Hypothalamus (tissue), 51 donors: ENCODE measurements around the gene MCTP1.
"Not testable (repeated sequence)": the region's sequence is repeated elsewhere in the genome, so short reads cannot be mapped to it uniquely, and the experiment has no call there.

Source experiments
- DNase-seq, 51 donors: peaks; one replicate each; lab custom pipeline; 2025; lab: John Stamatoyannopoulos, UW

MCTP1 gene

GRCh38 chr5:95043648-95044047 is 241.2 kb downstream of the MCTP1 start:
- no peak for DNase-seq

GRCh38 chr5:95043234-95043633 is 241.7 kb downstream of the MCTP1 start:
- no peak for DNase-seq

DNA sequence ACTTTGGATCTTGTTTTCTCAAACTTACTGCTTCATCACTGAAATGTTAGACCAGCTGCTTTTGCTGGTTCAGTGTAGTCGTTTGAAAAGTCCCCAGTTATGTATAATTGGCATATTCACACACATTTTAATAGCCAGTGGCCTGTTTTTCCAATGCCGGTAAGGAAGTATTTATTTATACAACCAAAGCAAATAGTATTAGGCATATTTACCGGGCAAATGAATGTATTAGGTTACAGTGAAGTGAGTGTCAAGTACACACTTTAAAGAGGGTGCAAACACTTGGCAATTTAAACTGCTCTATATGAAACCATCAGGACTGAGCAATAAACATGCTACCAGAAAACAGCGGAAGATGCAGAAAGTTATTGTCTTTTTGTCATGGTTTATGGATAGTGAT is 242.9 kb downstream of the MCTP1 start:
- DNase-seq, result no peak

- DNase-seq, result no peak
These were observed 248.8 kb downstream of the MCTP1 start for GRCh38 chr5:95035891-95036685.

GRCh38 chr5:95032801-95033200 is 252.1 kb downstream of the MCTP1 start:
- no peak for DNase-seq

GRCh38 chr5:95029569-95030366 is 255.1 kb downstream of the MCTP1 start:
- DNase-seq, result no peak

DNA sequence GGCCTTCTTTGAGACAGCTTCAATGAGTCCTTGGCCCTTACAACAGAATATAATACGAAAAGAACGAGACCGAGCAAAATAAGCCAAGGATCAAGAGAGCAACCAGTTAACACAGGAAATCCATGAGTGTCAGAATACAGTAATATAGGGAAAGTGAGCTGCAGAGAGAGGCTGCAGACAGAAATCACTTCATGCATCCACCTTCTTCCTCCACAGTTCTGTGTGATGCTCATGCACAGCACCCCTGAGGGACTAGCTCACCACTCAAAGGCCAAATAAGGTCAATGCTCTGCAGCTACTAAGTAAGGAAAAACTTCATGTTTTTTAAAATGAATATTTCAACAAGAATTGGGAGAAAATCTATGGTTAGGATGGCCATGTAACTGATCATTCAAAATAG is 257.1 kb downstream of the MCTP1 start:
- DNase-seq, result no peak

DNA sequence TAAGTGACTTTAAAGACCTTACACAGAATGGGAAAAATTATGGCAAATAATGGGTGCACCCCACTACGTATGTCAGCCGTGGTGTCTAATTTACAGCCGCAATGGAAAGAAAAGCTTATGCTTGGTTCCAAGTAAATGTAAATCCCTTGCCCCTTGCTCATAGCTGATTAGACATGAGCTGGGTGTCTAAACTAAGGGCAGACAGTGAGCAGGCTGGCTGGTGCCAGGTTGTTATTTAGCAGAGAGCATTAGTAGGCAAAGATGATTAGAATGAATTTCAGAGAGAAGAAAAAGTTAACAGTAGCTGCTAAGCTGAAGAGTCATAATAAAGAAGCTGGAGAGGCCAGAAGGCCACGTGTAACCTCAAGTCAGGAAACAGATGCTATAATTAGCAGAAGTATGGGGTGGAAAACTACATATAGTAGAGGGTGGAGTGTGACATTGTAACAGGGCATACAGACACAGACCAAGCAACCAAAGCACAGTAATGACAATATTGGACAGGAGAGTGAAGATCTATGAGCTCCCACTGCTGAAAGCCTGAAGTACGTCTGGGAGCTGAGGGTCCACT is 257.7 kb downstream of the MCTP1 start:
- no peak for DNase-seq

DNA sequence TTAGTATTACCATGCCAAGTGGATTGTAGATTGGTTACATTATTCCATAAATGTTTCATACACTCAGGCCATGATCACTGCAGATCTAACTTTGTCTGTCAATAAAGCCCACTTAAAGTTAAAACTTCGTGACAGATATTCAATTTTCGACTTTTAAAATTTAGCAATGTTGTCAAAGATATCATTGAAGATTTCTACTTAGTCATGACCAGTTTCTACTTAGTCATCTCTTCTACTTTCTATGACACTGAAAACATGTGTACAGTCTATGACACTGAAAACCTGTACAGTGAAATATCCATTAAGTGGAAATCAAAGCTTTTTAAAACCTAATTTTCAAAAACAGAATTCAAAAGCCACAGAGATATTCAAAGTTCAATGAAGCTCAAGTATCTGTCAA is 258.2 kb downstream of the MCTP1 start:
- no peak for DNase-seq

GRCh38 chr5:95022967-95023695 is 261.8 kb downstream of the MCTP1 start:
- peak in 1 of 51 donors; percentile 29 for DNase-seq

DNA sequence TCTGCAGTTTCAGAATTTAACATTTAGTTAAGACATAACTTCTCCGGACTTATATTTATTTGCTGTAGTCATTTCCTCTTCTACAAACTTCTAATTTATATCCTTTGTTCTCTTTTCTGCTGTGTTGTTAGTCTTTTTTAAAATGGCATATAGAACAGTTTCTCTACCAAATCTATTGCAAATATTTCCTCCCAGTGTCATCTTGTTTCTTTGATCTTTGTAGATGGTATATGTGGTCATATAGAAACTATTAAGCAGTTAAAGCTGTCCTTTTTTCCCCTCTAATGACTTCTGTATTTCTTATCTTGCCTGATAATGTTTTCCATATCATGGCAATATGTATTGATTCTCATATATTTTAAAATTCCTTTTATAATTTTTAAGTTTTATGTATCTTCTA is 264.5 kb downstream of the MCTP1 start:
- no peak for DNase-seq

DNA sequence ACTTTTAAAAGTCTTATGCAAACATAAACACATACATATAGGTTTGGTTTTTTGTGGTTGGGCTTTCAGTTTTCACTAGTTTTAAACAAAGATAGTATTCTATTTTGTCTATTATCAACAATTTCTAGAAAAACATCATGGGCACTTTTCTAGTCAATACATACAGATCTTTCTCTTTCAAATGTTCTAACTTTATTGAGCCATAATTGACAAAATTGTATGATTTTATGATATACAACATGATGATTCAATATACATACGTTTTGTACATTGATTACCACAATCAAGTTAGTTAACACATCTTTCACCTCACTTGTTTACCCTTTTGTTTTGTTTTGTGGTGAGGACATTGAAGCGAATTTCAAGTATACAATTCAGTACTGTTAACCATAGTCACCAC is 265.9 kb downstream of the MCTP1 start:
- DNase-seq, result no peak

DNA sequence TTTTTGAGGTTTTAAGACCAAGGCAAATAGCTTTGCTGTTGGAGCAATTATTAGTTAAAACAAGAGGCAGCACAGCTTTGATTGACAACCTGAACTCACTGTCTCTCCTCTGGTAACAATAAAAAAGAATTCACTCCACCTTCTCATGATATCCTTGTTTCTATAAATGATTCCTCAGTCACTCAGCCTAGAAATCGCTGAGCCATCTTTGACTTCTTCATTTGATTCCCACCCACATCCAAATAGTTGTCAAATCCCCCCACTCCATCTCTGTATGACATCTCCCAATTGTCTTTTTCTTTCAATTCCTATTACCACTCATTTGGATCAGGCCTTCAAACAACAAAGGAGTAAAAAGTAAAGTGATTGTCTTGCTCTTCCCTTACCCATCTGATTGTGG is 266.4 kb downstream of the MCTP1 start:
- DNase-seq, result no peak

- no peak for DNase-seq
These were observed 275.1 kb downstream of the MCTP1 start for GRCh38 chr5:95009812-95010211.

GRCh38 chr5:95007921-95008597 is 276.8 kb downstream of the MCTP1 start:
- DNase-seq, result no peak

- DNase-seq, result no peak
These were observed 279.1 kb downstream of the MCTP1 start for GRCh38 chr5:95005811-95006210.

- DNase-seq, result no peak
These were observed 286.2 kb downstream of the MCTP1 start for GRCh38 chr5:94998670-94999069.

- not testable (repeated sequence) for DNase-seq
These were observed 290.4 kb downstream of the MCTP1 start for GRCh38 chr5:94994537-94994936.

DNA sequence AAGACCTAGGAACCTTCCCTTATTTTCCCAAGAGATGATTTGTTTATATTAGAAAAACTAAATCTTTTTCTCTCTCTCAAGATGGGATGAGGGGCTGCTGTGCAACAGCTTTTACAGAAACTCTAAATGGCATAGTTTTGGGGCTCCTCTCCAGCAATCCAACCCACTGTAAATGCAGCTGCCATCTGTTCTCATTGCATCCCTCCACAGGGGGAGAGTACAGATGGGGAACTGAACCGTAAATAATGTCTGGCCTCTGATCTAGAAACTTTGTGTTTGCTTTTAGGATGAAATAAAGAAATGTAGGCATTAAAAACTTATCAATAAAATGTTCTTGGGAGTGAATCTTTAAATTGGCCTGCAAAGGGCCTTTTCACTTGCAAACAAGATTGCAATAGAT is 291.4 kb downstream of the MCTP1 start:
- no peak for DNase-seq

DNA sequence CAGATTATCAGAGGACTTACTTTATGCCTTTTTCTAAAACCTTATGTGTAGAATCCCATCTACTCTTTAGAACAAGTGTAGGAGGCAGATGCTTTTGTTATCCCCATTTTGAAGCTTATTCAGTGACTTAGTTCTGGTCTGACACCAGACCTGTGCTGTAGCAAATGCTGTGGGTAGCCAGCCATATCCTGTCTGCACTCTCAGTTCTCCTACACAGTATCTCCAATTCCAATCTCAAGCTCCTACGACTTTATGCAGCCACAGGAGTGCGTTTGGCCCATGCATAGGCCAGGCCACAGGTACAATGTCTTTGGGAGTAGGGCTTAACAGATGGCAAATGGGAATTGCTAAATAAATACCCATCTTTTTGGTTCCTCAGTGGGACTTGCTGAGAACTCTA is 292.6 kb downstream of the MCTP1 start:
- DNase-seq, result no peak
